OCI-LY3 (cell line): ENCODE results near the gene ADGRD1.

Experiments used
- H2AFZ ChIP-seq: fragments of 200-600, 300-600 bp; shearing (Covaris generic); 2 replicates; pipeline ENCODE4 v1.6.0; 2014; ENCODE audit warnings: antibody characterized with exemption, low read depth, low read length
- H3K27ac ChIP-seq: fragments of 200-600, 300-600 bp; sonication (generic); 2 replicates; pipeline ENCODE4 v1.5.1; 2014; ENCODE audit warnings: mild to moderate bottlenecking, low read length, moderate library complexity, mixed read lengths
- H3K27me3 ChIP-seq: fragments of 200-600, 300-600 bp; sonication (generic); 2 replicates; pipeline ENCODE4 v1.6.1; 2014; ENCODE audit warnings: low read depth, low read length, mixed read lengths
- H3K36me3 ChIP-seq: fragments of 200-600, 300-600 bp; sonication (generic); replicated peaks from 2 replicates; pipeline ENCODE3; 2014; ENCODE audit warnings: low read depth, low read length, mixed read lengths
- H3K4me1 ChIP-seq: fragments of 300-600, 200-600 bp; sonication (generic); 2 replicates; pipeline ENCODE4 v1.6.1; 2014; ENCODE audit warnings: low read length, mixed read lengths
- H3K4me2 ChIP-seq: fragments of 200-600, 300-600 bp; sonication (generic); 2 replicates; pipeline ENCODE4 v1.6.1; 2014; ENCODE audit warnings: low read length, mixed read lengths
- H3K4me3 ChIP-seq: fragments of 300-600, 200-600 bp; sonication (generic); 2 replicates; pipeline ENCODE4 v1.5.1; 2014; ENCODE audit warnings: antibody characterized with exemption, mild to moderate bottlenecking, low read length, moderate library complexity
- H3K79me2 ChIP-seq: fragments of 300-600, 200-600 bp; shearing (Covaris generic); 2 replicates; pipeline ENCODE4 v1.6.1; 2014; ENCODE audit warnings: mild to moderate bottlenecking, low read length, mixed read lengths
- H3K9ac ChIP-seq: fragments of 300-600, 200-600 bp; shearing (Covaris generic); 2 replicates; pipeline ENCODE4 v1.6.0; 2014; ENCODE audit warnings: mild to moderate bottlenecking, low read length, moderate library complexity
- H3K9me3 ChIP-seq: fragments of 200-600, 300-600 bp; shearing (Covaris generic); 2 replicates; pipeline ENCODE4 v1.6.1; 2014; ENCODE audit warnings: low read length, mixed read lengths; ENCODE audit not compliant: insufficient read depth
- H4K20me1 ChIP-seq: fragments of 200-600, 300-600 bp; sonication (generic); 2 replicates; pipeline ENCODE4 v1.6.1; 2016; ENCODE audit warnings: low read length, mixed read lengths; ENCODE audit not compliant: insufficient read depth
- CTCF ChIP-seq: fragments of 200-600, 300-600 bp; sonication (generic); IDR thresholded peaks from 2 replicates; pipeline ENCODE4 v1.5.1; 2014; ENCODE audit warnings: antibody characterized with exemption, low read length, low read depth
- EZH2phosphoT487 ChIP-seq: fragments of 200-600 bp; shearing (Covaris generic); IDR thresholded peaks from 2 replicates; pipeline ENCODE4 v1.6.1; 2018; ENCODE audit warnings: antibody characterized with exemption, mixed run types, low read depth

ADGRD1 gene

GRCh38 chr12:131146173-131146675, 192.5 kb downstream of the ADGRD1 start:
- no peaks in the 10 kb centered on the region for H3K36me3 ChIP-seq
- no peak overlapping the region for H3K9ac ChIP-seq
- no peak overlapping the region for H3K4me3 ChIP-seq
- no peaks in the 10 kb centered on the region for H3K79me2 ChIP-seq
- no peaks in the 10 kb centered on the region for H3K9me3 ChIP-seq
- H3K27me3 ChIP-seq: peaks cover 10% of the 10 kb centered on the region; the same call in 1 of the 2 replicates
- TF ChIP-seq CTCF (no peak), EZH2phosphoT487 (no peak)
- H2AFZ ChIP-seq: no peak overlapping the region
- no peaks in the 10 kb centered on the region for H4K20me1 ChIP-seq
- H3K4me2 ChIP-seq: no peak overlapping the region
- H3K4me1 ChIP-seq: no peaks in the 10 kb centered on the region
- no peak overlapping the region for H3K27ac ChIP-seq

DNA sequence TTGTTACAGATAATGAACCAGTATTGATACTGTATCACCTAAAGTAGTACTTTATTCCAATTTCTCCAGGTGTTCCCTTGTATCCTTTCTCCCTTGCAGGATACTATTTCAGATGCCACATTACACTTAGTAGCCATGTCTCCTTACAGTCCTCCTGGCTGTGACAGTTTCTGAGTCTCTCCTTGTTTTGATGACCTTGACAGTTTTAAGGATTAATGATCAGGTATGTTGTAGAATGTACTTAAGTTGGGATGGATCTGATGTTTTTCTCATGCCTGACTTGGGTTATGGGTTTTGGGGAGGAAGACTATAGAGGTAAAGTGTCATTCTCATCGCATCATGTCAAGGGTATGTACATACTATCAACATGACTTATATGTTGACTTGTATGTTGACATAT, 193.6 kb downstream of the ADGRD1 start:
- TF ChIP-seq EZH2phosphoT487: no peak
- Histone ChIP-seq H3K4me1 (no peaks in the 10 kb centered on the region), H3K36me3 (no peaks in the 10 kb centered on the region), H3K9me3 (no peaks in the 10 kb centered on the region), H3K4me3 (no peak overlapping the region), H4K20me1 (no peaks in the 10 kb centered on the region), H2AFZ (no peak overlapping the region), H3K27me3 (peaks cover 14% of the 10 kb centered on the region; the same call in 1 of the 2 replicates), H3K79me2 (no peaks in the 10 kb centered on the region), H3K4me2 (no peak overlapping the region), H3K27ac (no peak overlapping the region), H3K9ac (no peak overlapping the region)

DNA sequence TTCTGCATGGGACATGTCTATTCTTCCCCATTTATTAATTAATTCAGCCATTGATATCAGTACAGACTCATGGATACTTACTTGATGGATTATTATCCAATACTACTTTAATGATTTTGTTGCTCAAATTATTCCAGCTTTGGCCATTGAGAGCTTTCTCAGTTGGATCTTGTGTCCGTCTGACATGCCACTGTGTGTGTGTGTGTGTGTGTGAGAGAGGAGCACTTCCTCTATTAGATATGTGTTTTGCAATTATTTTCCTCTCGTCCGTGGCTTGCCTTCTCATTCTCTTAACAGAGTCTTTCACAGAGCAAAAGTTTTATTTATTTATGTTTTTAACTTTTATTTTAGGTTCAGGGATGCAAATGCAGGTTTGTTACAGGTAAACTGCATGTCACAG, 194.2 kb downstream of the ADGRD1 start:
- Histone ChIP-seq H3K4me3 (no peak overlapping the region), H3K27ac (no peak overlapping the region), H3K9me3 (no peaks in the 10 kb centered on the region), H3K4me2 (no peak overlapping the region), H3K79me2 (no peaks in the 10 kb centered on the region), H3K27me3 (peaks cover 14% of the 10 kb centered on the region; the same call in 1 of the 2 replicates), H3K9ac (no peak overlapping the region), H2AFZ (no peak overlapping the region), H3K36me3 (no peaks in the 10 kb centered on the region), H4K20me1 (no peaks in the 10 kb centered on the region), H3K4me1 (no peaks in the 10 kb centered on the region)
- TF ChIP-seq CTCF (no peak), EZH2phosphoT487 (no peak)

DNA sequence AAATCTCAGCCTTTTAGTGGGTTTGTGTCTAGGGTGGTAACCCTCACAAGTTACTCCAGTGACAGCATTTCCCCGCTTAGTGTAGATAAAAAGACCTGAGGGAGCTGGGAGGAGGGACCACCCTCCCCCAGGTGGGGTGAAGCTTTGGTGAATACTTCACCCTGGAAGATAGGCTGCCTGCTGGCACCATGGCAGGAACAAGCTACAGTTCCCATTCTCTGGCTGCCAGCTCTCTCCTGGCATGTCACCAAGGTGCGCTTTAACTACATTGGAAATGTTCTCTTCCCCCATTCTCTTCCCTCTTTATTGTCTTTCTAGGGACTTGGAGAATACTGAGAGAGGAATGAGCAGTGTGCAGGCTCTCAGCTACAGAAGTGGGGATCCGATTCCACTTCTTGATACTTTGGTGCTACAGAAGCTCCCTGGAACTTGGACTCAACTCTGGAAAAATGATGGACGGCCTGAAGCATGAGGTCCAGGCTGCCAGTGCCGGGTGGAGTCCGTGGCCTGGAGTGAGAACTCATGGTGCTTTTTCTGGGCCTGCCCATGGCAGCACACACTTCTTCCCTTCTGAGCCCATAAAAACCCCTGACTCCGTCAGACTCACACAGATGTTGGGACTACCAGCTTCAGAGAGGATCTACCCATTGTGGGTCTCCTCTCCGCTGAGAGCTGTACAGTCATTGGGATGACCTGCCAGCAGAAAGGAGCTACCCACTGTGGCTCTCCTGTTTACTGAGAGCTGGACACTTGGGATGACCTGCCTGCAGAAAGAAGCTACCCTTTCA, 198.0 kb downstream of the ADGRD1 start:
- Histone ChIP-seq H3K9ac (no peak overlapping the region), H3K4me1 (no peaks in the 10 kb centered on the region), H3K36me3 (no peaks in the 10 kb centered on the region), H3K4me3 (no peak overlapping the region), H3K4me2 (no peak overlapping the region), H3K9me3 (no peaks in the 10 kb centered on the region), H3K79me2 (no peaks in the 10 kb centered on the region), H2AFZ (no peak overlapping the region), H3K27me3 (peaks cover 14% of the 10 kb centered on the region; the same call in 1 of the 2 replicates), H4K20me1 (no peaks in the 10 kb centered on the region), H3K27ac (no peak overlapping the region)
- TF ChIP-seq EZH2phosphoT487: no peak
- TF ChIP-seq CTCF: no peak
